Neuron (in vitro differentiated cells): ENCODE data around the gene MRPL16.
A peak's percentile ranks its signal among the peaks of the same experiment; 100 is the strongest.
"Not testable (repeated sequence)": the region's sequence is repeated elsewhere in the genome, so short reads cannot be mapped to it uniquely, and the experiment has no call there.

ENCODE experiments used
- H2AFZ ChIP-seq: one replicate; pipeline ENCODE4 v1.6.1; 2013; ENCODE audit warnings: low read depth, mild to moderate bottlenecking, inconsistent platforms, low read length, moderate library complexity
- H3K27me3 ChIP-seq: one replicate; pipeline ENCODE4 v1.6.1; 2013; ENCODE audit warnings: low read length; ENCODE audit not compliant: insufficient read depth
- H3K36me3 ChIP-seq: one replicate; pipeline ENCODE4 v1.6.1; 2013; ENCODE audit warnings: low read length; ENCODE audit not compliant: insufficient read depth
- H3K4me1 ChIP-seq: one replicate; pipeline ENCODE4 v1.6.1; 2013; ENCODE audit warnings: low read length; ENCODE audit not compliant: insufficient read depth
- H3K4me3 ChIP-seq: 2 replicates; pipeline ENCODE4 v1.5.1; 2013; ENCODE audit warnings: mild to moderate bottlenecking, low read length, moderate library complexity
- H3K9me3 ChIP-seq: one replicate; pipeline ENCODE4 v1.6.1; 2013; ENCODE audit warnings: low read length

Gene MRPL16

GRCh38 chr11:59810189-59810910 lies at the start of gene MRPL16:
TSS of gene MRPL16 (minus strand) at chr11:59810778. CDS start at chr11:59810658, 120 bp downstream.
- Histone ChIP-seq H2AFZ (peak within 1 kb of the TSS; percentile 98), H3K9me3 (no peaks in the 10 kb centered on the region), H3K4me3 (peak within 1 kb of the TSS; percentile 77), H3K27me3 (no peaks in the 10 kb centered on the region), H3K36me3 (peaks cover 28% of the 10 kb centered on the region), H3K4me1 (peaks cover 6% of the 10 kb centered on the region)

GRCh38 chr11:59859673-59860072 lies 49.1 kb upstream of the MRPL16 start:
- Histone ChIP-seq H2AFZ (no peak overlapping the region), H3K36me3 (no peaks in the 10 kb centered on the region), H3K4me1 (no peaks in the 10 kb centered on the region), H3K4me3 (no peak overlapping the region), H3K9me3 (no peaks in the 10 kb centered on the region), H3K27me3 (peaks cover 8% of the 10 kb centered on the region)

DNA sequence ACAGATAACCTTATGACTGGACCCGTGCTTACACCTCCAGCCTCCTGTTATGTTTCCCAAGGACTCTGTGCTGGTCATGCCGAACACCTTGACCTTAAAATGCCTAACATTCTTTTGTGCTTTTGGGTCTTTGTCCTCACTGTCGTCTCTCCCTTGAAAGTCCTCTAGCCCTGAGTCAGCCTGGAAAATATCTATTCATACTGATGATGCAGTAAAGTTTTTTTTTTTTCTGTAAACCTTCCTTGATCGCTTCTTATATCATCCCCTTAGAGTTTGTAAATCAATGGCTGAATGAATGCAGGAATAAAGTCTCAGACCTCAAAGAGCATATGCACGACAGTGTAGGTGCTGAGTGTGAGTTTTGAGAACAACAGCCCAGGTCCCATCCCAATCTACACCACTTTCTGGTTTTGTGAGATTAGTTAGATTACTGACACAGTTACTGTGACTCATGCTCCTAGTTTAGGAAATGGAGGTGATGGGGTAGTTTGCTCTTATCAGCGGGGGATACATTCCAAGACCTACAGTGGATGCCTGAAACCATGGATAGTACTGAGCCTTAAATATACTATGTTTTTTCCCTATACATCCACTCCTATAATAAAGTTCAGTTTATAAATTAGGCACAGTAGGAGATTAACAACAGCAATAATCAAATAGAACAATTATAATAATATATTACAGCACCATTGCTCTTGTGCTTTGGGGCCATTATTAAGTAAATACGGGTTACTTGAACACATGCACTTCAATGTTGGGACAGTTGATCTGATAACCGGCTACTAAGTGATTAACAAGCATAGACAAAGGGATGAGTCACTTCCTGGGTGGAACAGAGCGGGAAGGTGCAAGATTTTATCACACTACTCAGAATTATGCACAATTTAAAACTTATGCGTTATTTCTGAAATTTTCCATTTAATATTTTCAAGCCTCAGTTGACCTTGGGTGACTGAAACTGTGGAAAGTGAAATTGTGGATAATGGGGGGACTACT lies 47.2 kb upstream of the MRPL16 start:
- Histone ChIP-seq H2AFZ (no peak overlapping the region), H3K9me3 (no peaks in the 10 kb centered on the region), H3K4me3 (no peak overlapping the region)

GRCh38 chr11:59854871-59855270 lies 44.3 kb upstream of the MRPL16 start:
- Histone ChIP-seq H3K9me3 (no peaks in the 10 kb centered on the region), H3K36me3 (no peaks in the 10 kb centered on the region), H2AFZ (no peak overlapping the region), H3K27me3 (peaks cover 13% of the 10 kb centered on the region), H3K4me1 (no peaks in the 10 kb centered on the region), H3K4me3 (no peak overlapping the region)

More for the DNA sequence above, 47.2 kb upstream of the MRPL16 start:
- Histone ChIP-seq H3K27me3 (peaks cover 13% of the 10 kb centered on the region), H3K4me1 (no peaks in the 10 kb centered on the region), H3K36me3 (no peaks in the 10 kb centered on the region)

- H3K4me1 ChIP-seq, H2AFZ ChIP-seq, H3K36me3 ChIP-seq, H3K9me3 ChIP-seq, H3K4me3 ChIP-seq: not testable (repeated sequence)
- peaks cover 13% of the 10 kb centered on the region for H3K27me3 ChIP-seq
These were observed 40.8 kb upstream of the MRPL16 start for GRCh38 chr11:59851416-59851815.

- not testable (repeated sequence) for H2AFZ ChIP-seq, H3K4me1 ChIP-seq, H3K9me3 ChIP-seq, H3K4me3 ChIP-seq, H3K27me3 ChIP-seq, H3K36me3 ChIP-seq
These were observed 39.0 kb upstream of the MRPL16 start for GRCh38 chr11:59849551-59849950.

- Histone ChIP-seq H3K4me3 (no peak overlapping the region), H3K9me3 (no peaks in the 10 kb centered on the region), H3K36me3 (no peaks in the 10 kb centered on the region), H3K4me1 (no peaks in the 10 kb centered on the region), H2AFZ (no peak overlapping the region), H3K27me3 (peaks cover 5% of the 10 kb centered on the region)
These were observed 38.6 kb upstream of the MRPL16 start for GRCh38 chr11:59849129-59849528.

GRCh38 chr11:59848439-59848838 lies 37.9 kb upstream of the MRPL16 start:
- not testable (repeated sequence) for H3K9me3 ChIP-seq, H3K27me3 ChIP-seq, H2AFZ ChIP-seq, H3K4me3 ChIP-seq, H3K36me3 ChIP-seq, H3K4me1 ChIP-seq

- no peaks in the 10 kb centered on the region for H3K4me1 ChIP-seq
These were observed 37.0 kb upstream of the MRPL16 start for GRCh38 chr11:59847626-59848025.

DNA sequence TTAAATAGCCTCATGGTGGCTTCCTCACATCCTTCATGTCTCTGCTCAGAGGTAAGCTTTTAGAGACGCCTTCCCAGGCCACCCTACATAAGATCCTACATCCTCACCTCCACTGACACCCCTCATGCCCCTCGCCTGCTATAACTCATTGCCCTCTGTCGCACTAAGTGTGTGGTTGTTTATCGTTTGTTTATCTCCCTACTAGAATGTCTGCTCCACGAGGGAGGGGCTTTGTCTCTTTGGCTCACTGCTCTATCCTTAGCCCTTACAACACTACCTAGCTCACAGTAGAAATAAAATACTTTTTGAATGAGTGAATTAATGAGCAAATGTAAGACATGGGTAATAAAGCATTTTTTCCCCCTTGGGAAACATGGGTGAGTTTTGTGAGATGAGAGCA lies 36.0 kb upstream of the MRPL16 start:
- H2AFZ ChIP-seq = no peak overlapping the region
- no peaks in the 10 kb centered on the region for H3K4me1 ChIP-seq
- H3K4me3 ChIP-seq = no peak overlapping the region
- H3K9me3 ChIP-seq = no peaks in the 10 kb centered on the region
- H3K27me3 ChIP-seq = no peaks in the 10 kb centered on the region
- no peaks in the 10 kb centered on the region for H3K36me3 ChIP-seq

More at GRCh38 chr11:59847626-59848025, 37.0 kb upstream of the MRPL16 start:
- Histone ChIP-seq H3K4me3 (no peak overlapping the region), H2AFZ (no peak overlapping the region), H3K27me3 (no peaks in the 10 kb centered on the region), H3K9me3 (no peaks in the 10 kb centered on the region), H3K36me3 (no peaks in the 10 kb centered on the region)

GRCh38 chr11:59845399-59845798 lies 34.8 kb upstream of the MRPL16 start, which contains the start of gene CBLIF:
TSS of gene CBLIF (minus strand) at chr11:59845499. CDS start at chr11:59845453, 46 bp downstream.
- H2AFZ ChIP-seq = no peak within 1 kb of the TSS
- H3K4me3 ChIP-seq = no peak within 1 kb of the TSS
- no peaks in the 10 kb centered on the region for H3K36me3 ChIP-seq
- H3K4me1 ChIP-seq = no peaks in the 10 kb centered on the region
- no peaks in the 10 kb centered on the region for H3K9me3 ChIP-seq
- no peaks in the 10 kb centered on the region for H3K27me3 ChIP-seq

- Histone ChIP-seq H2AFZ (no peak overlapping the region), H3K4me1 (no peaks in the 10 kb centered on the region), H3K36me3 (no peaks in the 10 kb centered on the region), H3K27me3 (no peaks in the 10 kb centered on the region), H3K9me3 (no peaks in the 10 kb centered on the region), H3K4me3 (no peak overlapping the region)
These were observed 31.7 kb upstream of the MRPL16 start for GRCh38 chr11:59842316-59842715.

- Histone ChIP-seq H3K36me3 (no peaks in the 10 kb centered on the region), H3K4me1 (no peaks in the 10 kb centered on the region), H3K4me3 (no peak overlapping the region), H2AFZ (no peak overlapping the region), H3K27me3 (no peaks in the 10 kb centered on the region), H3K9me3 (no peaks in the 10 kb centered on the region)
These were observed 30.9 kb upstream of the MRPL16 start for GRCh38 chr11:59841514-59841913.
